Vagina (tissue), 2 donors: ENCODE data around the gene PUSL1. TPM values are rescaled to one million over a fixed set of nuclear protein-coding genes. Genes with fewer than 3 reads are reported as not detected.

Source experiments
- DNase-seq, 2 donors: peaks; one replicate each; pipeline ENCODE4 v3.0.0-alpha.2; 2017; ENCODE audit errors: extremely low spot score in 2 of 2
- H3K27ac ChIP-seq: fragments of 200-600 bp; sonication (generic); one replicate; pipeline ENCODE4 v1.5.1; 2019
- H3K27me3 ChIP-seq: fragments of 200-600 bp; sonication (generic); one replicate; pipeline ENCODE4 v1.5.1; 2019
- H3K36me3 ChIP-seq, 2 donors: fragments of 200-600 bp; sonication (generic); one replicate each; pipeline ENCODE4 v1.5.1; 2017 to 2019
- H3K4me1 ChIP-seq: fragments of 200-600 bp; sonication (generic); one replicate; pipeline ENCODE4 v1.5.1; 2019
- H3K4me3 ChIP-seq, 2 donors: fragments of 200-600 bp; sonication (generic); 1 replicate in 1 of 2; 2 replicates in 1 of 2; pipeline ENCODE4 v1.5.1; 2016 to 2019
- H3K9me3 ChIP-seq: fragments of 200-600 bp; sonication (generic); one replicate; pipeline ENCODE4 v1.5.1; 2019
- POLR2A ChIP-seq, 2 donors: fragments of 450-650 bp; IDR thresholded peaks; one replicate each; pipeline ENCODE4 v1.6.1; 2017; ENCODE audit warnings: antibody characterized with exemption in 2 of 2, mild to moderate bottlenecking in 2 of 2, moderate library complexity in 2 of 2
- POLR2AphosphoS5 ChIP-seq, 2 donors: sonication (generic); formaldehyde crosslinking; IDR thresholded peaks; one replicate each; pipeline ENCODE4 v1.9.0; 2017; ENCODE audit warnings: antibody characterized with exemption in 2 of 2, mild to moderate bottlenecking in 2 of 2, low read depth in 1 of 2; ENCODE audit not compliant: insufficient read depth in 1 of 2
- intact Hi-C: fragments of 100-400 bp; cut with DNase I; formaldehyde crosslinking; loops from one replicate; pipeline ENCODE4 v1.15.1; 2023
- total RNA-seq: library from RNA; depleted of rRNA; stranded (reverse); fragments of >200 nt; gene quantifications from one replicate; pipeline ENCODE4 v1.2.3, GENCODE V29; 2016
- TF ChIP-seq, protein P1 (sequence below), 3 experiments: fragments of 450-650 bp in 2 of 3; fragments of 200-600 bp in 1 of 3; sonication (generic) in 1 of 3; IDR thresholded peaks; one replicate each; pipeline ENCODE4 v1.5.1; 2017 to 2019; ENCODE audit warnings: antibody characterized with exemption in 3 of 3, mild to moderate bottlenecking in 2 of 3, moderate library complexity in 2 of 3

PUSL1 gene
- total RNA-seq, 1 donor from 2014 or later = 31.2 TPM

DNA sequence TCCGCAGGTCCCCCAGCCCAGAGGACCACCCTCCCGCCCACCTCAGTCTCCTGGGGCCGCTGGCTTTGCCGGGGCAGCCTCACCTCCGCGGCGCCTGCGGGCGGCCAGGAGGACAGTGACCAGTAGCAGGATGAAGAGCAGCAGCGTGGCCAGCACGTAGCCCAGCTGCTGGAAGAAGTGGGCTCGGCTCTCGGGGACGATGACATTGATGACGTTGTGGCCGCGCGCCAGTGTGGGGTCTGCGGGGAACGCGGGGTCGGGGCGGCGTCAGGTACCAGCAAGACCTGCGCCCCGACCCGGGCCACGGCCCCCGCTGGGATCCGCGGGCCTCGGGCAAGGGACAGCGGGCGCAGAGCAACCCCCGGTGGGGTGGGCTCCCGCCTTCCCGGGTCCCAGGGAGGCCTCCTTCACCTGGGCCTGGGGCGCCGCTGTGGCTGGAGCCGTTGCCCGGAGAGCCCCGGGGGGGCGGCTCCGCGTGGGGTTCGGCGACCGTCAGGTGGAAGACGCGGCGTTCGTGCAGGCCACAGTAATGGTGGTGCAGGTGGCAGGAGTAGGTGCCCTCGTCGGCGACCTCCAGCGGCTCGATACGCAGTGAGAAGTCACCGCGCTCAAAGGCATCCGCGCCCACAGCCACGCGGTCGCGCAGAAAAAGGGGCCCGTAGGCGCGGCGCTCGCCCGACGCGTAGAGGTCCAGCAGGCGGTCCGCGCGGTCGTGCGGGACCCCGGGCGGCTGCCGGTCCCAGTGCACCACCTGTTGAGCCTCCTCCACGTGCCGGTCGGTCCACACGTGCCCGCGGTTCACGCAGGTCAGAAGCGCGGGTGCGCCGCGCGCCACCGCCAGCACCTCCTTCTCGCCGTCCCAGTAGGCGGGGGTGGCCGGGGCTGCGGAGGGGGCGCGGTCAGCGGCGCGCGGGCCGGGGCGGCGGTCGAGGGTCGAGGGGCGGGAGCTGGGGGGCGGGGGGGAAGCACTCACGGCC, 46.2 kb downstream of the PUSL1 start:
- H3K9me3 ChIP-seq = no peaks in the 10 kb centered on the region
- peaks cover 81% of the 10 kb centered on the region for H3K4me1 ChIP-seq
- H3K4me3 ChIP-seq = peak overlapping the region; percentile 33 to 54
- peak overlapping the region; percentile 92 for H3K27ac ChIP-seq
- no peaks in the 10 kb centered on the region for H3K27me3 ChIP-seq
- no peak for DNase-seq
- H3K36me3 ChIP-seq = peaks cover 0 to 8% of the 10 kb centered on the region in 2 donors
- TF ChIP-seq POLR2A (IDR thresholded peaks at IDR 0.05) (no peak), POLR2AphosphoS5 (IDR thresholded peaks at IDR 0.05; ENCODE audit: insufficient read depth in 1 of 2, low read depth in 1 of 2) (no peak)
- TF ChIP-seq, protein P1, sequence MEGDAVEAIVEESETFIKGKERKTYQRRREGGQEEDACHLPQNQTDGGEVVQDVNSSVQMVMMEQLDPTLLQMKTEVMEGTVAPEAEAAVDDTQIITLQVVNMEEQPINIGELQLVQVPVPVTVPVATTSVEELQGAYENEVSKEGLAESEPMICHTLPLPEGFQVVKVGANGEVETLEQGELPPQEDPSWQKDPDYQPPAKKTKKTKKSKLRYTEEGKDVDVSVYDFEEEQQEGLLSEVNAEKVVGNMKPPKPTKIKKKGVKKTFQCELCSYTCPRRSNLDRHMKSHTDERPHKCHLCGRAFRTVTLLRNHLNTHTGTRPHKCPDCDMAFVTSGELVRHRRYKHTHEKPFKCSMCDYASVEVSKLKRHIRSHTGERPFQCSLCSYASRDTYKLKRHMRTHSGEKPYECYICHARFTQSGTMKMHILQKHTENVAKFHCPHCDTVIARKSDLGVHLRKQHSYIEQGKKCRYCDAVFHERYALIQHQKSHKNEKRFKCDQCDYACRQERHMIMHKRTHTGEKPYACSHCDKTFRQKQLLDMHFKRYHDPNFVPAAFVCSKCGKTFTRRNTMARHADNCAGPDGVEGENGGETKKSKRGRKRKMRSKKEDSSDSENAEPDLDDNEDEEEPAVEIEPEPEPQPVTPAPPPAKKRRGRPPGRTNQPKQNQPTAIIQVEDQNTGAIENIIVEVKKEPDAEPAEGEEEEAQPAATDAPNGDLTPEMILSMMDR (IDR thresholded peaks at IDR 0.05) = no peak
- intact Hi-C loops = no loop called here

DNA sequence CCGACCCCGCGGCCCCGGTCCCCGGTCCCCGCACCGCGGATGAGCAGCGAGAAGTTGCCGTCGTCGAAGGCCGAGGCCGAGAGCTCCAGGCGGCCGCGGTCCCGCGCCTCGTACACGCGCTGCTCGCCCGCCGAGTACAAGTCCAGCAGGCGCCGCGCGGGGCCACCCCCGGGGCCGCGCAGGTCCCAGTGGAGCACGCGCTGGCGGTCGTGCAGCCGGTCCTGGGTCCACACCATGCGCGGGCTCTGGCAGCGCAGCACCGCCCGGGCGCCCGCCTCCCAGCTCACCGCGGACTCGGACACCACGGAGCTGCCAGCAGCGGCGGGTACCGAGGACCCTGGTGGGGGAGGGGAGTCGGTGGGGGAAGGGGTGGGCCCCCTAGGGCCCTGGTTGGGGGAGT, 47.0 kb downstream of the PUSL1 start:
- H3K27me3 ChIP-seq = no peaks in the 10 kb centered on the region
- TF ChIP-seq, protein P1 (IDR thresholded peaks at IDR 0.05) = no peak
- TF ChIP-seq POLR2A (IDR thresholded peaks at IDR 0.05) = no peak
- TF ChIP-seq POLR2AphosphoS5 (IDR thresholded peaks at IDR 0.05; ENCODE audit: insufficient read depth in 1 of 2, low read depth in 1 of 2) = no peak
- H3K27ac ChIP-seq = peak overlapping the region; percentile 92
- intact Hi-C loops = no loop called here
- H3K36me3 ChIP-seq = peaks cover 0 to 8% of the 10 kb centered on the region in 2 donors
- peak overlapping the region; percentile 33 to 54 for H3K4me3 ChIP-seq
- peaks cover 90% of the 10 kb centered on the region for H3K4me1 ChIP-seq
- no peaks in the 10 kb centered on the region for H3K9me3 ChIP-seq
- DNase-seq = no peak

DNA sequence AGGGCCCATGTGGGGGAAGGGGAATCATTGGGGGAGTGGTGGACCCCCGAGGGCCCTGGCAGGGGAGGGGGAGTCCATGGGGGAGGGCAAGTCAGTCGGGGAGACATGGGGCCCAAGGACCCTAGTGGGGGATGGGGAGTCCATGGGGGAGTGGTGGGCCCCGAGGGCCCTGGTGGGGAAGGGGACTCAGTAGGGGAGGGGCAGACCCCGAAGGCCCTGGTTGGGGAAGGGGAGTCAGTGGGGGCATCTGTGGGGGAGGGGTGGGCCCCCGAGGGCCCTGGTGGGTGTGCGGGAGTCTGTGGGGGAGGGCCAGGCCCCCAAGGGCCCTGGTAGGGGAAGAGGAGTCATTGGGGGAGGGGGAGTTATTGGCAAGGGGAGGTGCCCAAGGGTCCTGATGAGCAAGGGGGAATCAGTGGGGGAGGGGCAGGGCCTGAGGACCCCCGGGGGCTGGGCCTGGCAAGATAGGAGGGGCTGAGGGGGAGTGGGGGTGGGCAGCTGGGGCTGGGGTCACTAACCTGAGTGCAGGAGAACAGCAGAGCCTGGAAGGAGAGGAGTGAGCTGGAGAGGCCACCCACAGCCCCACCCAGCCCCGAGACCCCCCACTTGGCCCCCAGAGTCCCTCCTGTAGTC, 47.9 kb downstream of the PUSL1 start:
- intact Hi-C loops = no loop called here
- Histone ChIP-seq H3K4me1 (peaks cover 97% of the 10 kb centered on the region), H3K27me3 (no peaks in the 10 kb centered on the region), H3K9me3 (no peaks in the 10 kb centered on the region), H3K36me3 (peaks cover 0 to 8% of the 10 kb centered on the region in 2 donors), H3K4me3 (peak overlapping the region; percentile 54 to 61), H3K27ac (peak overlapping the region; percentile 92)
- no peak for DNase-seq
- TF ChIP-seq POLR2AphosphoS5 (IDR thresholded peaks at IDR 0.05; ENCODE audit: insufficient read depth in 1 of 2, low read depth in 1 of 2) = no peak
- no peak for TF ChIP-seq POLR2A (IDR thresholded peaks at IDR 0.05)
- TF ChIP-seq, protein P1 (IDR thresholded peaks at IDR 0.05) = no peak

DNA sequence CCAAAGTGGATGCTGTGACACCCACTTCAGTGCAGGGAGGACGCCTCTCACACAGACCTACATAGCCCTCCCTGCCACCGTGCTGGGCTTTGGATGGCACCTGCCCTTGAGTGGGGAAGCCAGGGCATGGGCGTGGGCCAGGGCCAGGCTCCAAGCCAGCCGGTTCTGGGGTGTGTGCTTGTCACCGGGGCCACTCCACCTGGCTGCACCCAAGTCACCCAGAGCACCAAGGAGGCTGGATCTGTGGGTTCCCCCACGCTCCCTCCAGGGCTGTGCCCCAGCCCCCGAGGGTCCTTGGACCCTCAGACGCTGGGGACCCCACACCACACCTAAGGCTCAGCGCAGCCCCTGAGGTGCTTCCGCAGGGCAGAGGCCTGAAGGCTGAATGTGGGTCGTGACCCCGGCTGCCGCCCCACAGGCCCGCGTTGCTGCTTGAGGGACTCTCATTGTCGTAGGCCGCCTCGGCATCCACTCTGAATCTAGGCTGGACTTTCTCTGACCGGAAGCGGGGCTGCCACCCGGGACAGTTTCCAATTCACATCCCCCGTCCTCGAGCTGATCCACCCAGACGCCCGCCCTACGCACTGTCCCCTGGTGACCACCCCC, 48.5 kb downstream of the PUSL1 start:
- intact Hi-C loops = no loop called here
- TF ChIP-seq POLR2A (IDR thresholded peaks at IDR 0.05) (no peak), POLR2AphosphoS5 (IDR thresholded peaks at IDR 0.05; ENCODE audit: insufficient read depth in 1 of 2, low read depth in 1 of 2) (no peak)
- Histone ChIP-seq H3K36me3 (peaks cover 0 to 8% of the 10 kb centered on the region in 2 donors), H3K4me3 (peak overlapping the region; percentile 54 to 61), H3K9me3 (no peaks in the 10 kb centered on the region), H3K27ac (peak overlapping the region; percentile 92), H3K27me3 (no peaks in the 10 kb centered on the region), H3K4me1 (peaks cover 97% of the 10 kb centered on the region)
- DNase-seq = no peak

DNA sequence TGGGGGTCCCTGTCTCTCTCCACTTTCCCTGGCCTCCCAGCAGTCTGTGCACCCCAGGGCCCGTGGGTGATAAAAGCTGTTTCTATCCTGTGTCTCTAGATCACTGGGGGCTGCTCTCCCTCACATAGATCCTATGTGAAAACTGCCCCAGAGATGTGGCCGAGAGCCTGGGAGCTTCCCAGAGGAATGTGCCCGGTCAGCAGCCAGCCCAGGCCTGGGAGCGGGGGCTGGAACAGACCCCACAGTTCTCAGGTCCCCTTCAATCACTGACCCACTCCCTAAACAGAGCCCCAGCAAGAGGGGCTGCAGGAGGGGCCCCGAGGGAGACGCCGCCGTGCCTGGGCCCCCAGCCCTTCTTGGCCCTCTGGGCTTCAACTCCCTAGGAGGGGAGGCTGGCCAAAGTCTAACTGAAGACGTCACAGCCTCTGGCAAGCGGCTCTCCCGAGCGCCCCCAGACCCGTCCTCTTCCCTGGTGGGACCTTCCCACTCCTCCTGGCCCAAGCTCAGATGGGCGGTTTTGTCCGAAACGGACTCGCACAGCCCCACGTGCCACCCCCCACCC, 49.6 kb downstream of the PUSL1 start:
- Histone ChIP-seq H3K36me3 (peaks cover 0 to 8% of the 10 kb centered on the region in 2 donors), H3K4me3 (peak overlapping the region; percentile 54 to 61), H3K9me3 (no peaks in the 10 kb centered on the region), H3K27me3 (no peaks in the 10 kb centered on the region), H3K4me1 (peaks cover 94% of the 10 kb centered on the region), H3K27ac (peak overlapping the region; percentile 92)
- intact Hi-C loops = no loop called here
- TF ChIP-seq, protein P1 (IDR thresholded peaks at IDR 0.05) = no peak
- TF ChIP-seq POLR2AphosphoS5 (IDR thresholded peaks at IDR 0.05; ENCODE audit: insufficient read depth in 1 of 2, low read depth in 1 of 2) = no peak
- TF ChIP-seq POLR2A (IDR thresholded peaks at IDR 0.05) = no peak
- no peak for DNase-seq
